Neural progenitor cell (in vitro differentiated cells): ENCODE results near the gene MT1H. TPM values are rescaled to one million over a fixed set of nuclear protein-coding genes. Genes with fewer than 3 reads are reported as not detected.
"Not testable (repeated sequence)": the region's sequence is repeated elsewhere in the genome, so short reads cannot be mapped to it uniquely, and the experiment has no call there.

ENCODE experiments used
- DNase-seq: peaks from one replicate; pipeline ENCODE4 v3.0.0-alpha.2; 2016; ENCODE audit warnings: low spot score
- H2AFZ ChIP-seq: fragments of 200-600 bp; sonication (generic); replicated peaks from 2 replicates; pipeline ENCODE4 v1.6.1; 2016; ENCODE audit warnings: antibody characterized with exemption
- H3F3A ChIP-seq: fragments of 200-600 bp; sonication (generic); 2 replicates; pipeline ENCODE4 v1.6.1; 2016; ENCODE audit warnings: antibody characterized with exemption, low read depth
- H3K27ac ChIP-seq: fragments of 200-600 bp; sonication (generic); 2 replicates; pipeline ENCODE4 v1.5.1; 2016; ENCODE audit warnings: mild to moderate bottlenecking
- H3K27me3 ChIP-seq: fragments of 200-600 bp; sonication (generic); 2 replicates; pipeline ENCODE4 v1.6.1; 2016; ENCODE audit warnings: mild to moderate bottlenecking, moderate library complexity
- H3K36me3 ChIP-seq: fragments of 200-600 bp; sonication (generic); 2 replicates; pipeline ENCODE4 v1.5.1; 2016
- H3K4me1 ChIP-seq: fragments of 200-600 bp; sonication (generic); 2 replicates; pipeline ENCODE4 v1.6.1; 2016; ENCODE audit warnings: mixed run types
- H3K4me2 ChIP-seq: fragments of 200-600 bp; sonication (generic); 2 replicates; pipeline ENCODE4 v1.6.1; 2016
- H3K4me3 ChIP-seq: fragments of 200-600 bp; sonication (generic); 2 replicates; pipeline ENCODE4 v1.5.1; 2016
- H3K79me2 ChIP-seq: fragments of 200-600 bp; sonication (generic); 2 replicates; pipeline ENCODE4 v1.6.1; 2016; ENCODE audit warnings: low read depth
- H3K9ac ChIP-seq: fragments of 200-600 bp; sonication (generic); 2 replicates; pipeline ENCODE4 v1.6.1; 2016
- H3K9me3 ChIP-seq: fragments of 200-600 bp; sonication (generic); 2 replicates; pipeline ENCODE4 v1.5.1; 2016; ENCODE audit warnings: low read depth
- H4K20me1 ChIP-seq: fragments of 200-600 bp; sonication (generic); 2 replicates; pipeline ENCODE4 v1.6.1; 2016; ENCODE audit warnings: low read depth
- H3K27ac Mint-ChIP-seq: 3 replicates; pipeline ENCODE4 v1.8.0; 2021; ENCODE audit warnings: mixed read lengths
- H3K27me3 Mint-ChIP-seq: 2 replicates; pipeline ENCODE4 v1.8.0; 2022; ENCODE audit warnings: low read depth, mild to moderate bottlenecking, inconsistent platforms, moderate library complexity, mixed read lengths; ENCODE audit not compliant: insufficient read depth
- H3K36me3 Mint-ChIP-seq: 3 replicates; pipeline ENCODE4 v1.8.0; 2021; ENCODE audit warnings: mixed read lengths
- H3K4me1 Mint-ChIP-seq: 3 replicates; pipeline ENCODE4 v1.8.0; 2021; ENCODE audit warnings: mixed read lengths
- H3K4me3 Mint-ChIP-seq: 3 replicates; pipeline ENCODE4 v1.8.0; 2021; ENCODE audit warnings: mild to moderate bottlenecking, moderate library complexity, mixed read lengths
- H3K9me3 Mint-ChIP-seq: 3 replicates; pipeline ENCODE4 v1.8.0; 2020; ENCODE audit warnings: mixed read lengths
- CTCF ChIP-seq: fragments of 200-600 bp; sonication (generic); IDR thresholded peaks from 2 replicates; pipeline ENCODE4 v1.5.1; 2017; ENCODE audit warnings: antibody characterized with exemption, mild to moderate bottlenecking
- EZH2 ChIP-seq: fragments of 200-600 bp; sonication (generic); IDR thresholded peaks from 2 replicates; pipeline ENCODE4 v1.6.1; 2017; ENCODE audit warnings: antibody characterized with exemption, mild to moderate bottlenecking, moderate library complexity
- EZH2phosphoT487 ChIP-seq: fragments of 200-600 bp; sonication (generic); IDR thresholded peaks from 2 replicates; pipeline ENCODE4 v1.6.1; 2017; ENCODE audit warnings: antibody characterized with exemption
- total RNA-seq: library from RNA; depleted of rRNA; stranded (reverse); fragments of >200 nt; gene quantifications from 2 replicates; pipeline ENCODE4 v1.2.3, GENCODE V29; 2015; ENCODE audit warnings: low replicate concordance

Gene MT1H
- total RNA-seq, 1 donor from 2014 or later: not detected

GRCh38 chr16:56662357-56663354, 7.0 kb upstream of the MT1H start:
- H3K36me3 ChIP-seq: no peaks in the 10 kb centered on the region
- H3F3A ChIP-seq: peaks cover 7% of the 10 kb centered on the region
- H3K27me3 ChIP-seq: peaks cover 100% of the 10 kb centered on the region
- H3K27ac ChIP-seq: no peak overlapping the region
- H2AFZ ChIP-seq: no peak overlapping the region
- peaks cover 88% of the 10 kb centered on the region for H3K27me3 Mint-ChIP-seq
- H3K4me1 Mint-ChIP-seq: peaks cover 11% of the 10 kb centered on the region
- H3K27ac Mint-ChIP-seq: no peak overlapping the region
- no peaks in the 10 kb centered on the region for H3K79me2 ChIP-seq
- H3K9me3 ChIP-seq: no peaks in the 10 kb centered on the region
- no peak overlapping the region for H3K9ac ChIP-seq
- H4K20me1 ChIP-seq: peaks cover 18% of the 10 kb centered on the region
- H3K4me1 ChIP-seq: peaks cover 10% of the 10 kb centered on the region
- H3K9me3 Mint-ChIP-seq: peaks cover 2% of the 10 kb centered on the region
- H3K4me3 Mint-ChIP-seq: peak overlapping the region; percentile 53
- no peaks in the 10 kb centered on the region for H3K36me3 Mint-ChIP-seq
- peak overlapping the region; percentile 34 for H3K4me3 ChIP-seq
- H3K4me2 ChIP-seq: peak overlapping the region; percentile 89
- no peak for TF ChIP-seq CTCF
- TF ChIP-seq EZH2phosphoT487: peak; percentile 91
- TF ChIP-seq EZH2: peak; percentile 88
- no peak for DNase-seq

GRCh38 chr16:56664506-56664905, 5.1 kb upstream of the MT1H start:
- no peak overlapping the region for H3K27ac Mint-ChIP-seq
- peaks cover 7% of the 10 kb centered on the region for H3K4me1 Mint-ChIP-seq
- H3K4me3 Mint-ChIP-seq: no peak overlapping the region
- no peak for DNase-seq
- H3K4me2 ChIP-seq: no peak overlapping the region
- H3K27me3 ChIP-seq: peaks cover 100% of the 10 kb centered on the region
- no peaks in the 10 kb centered on the region for H3K36me3 Mint-ChIP-seq
- no peak overlapping the region for H3K4me3 ChIP-seq
- no peaks in the 10 kb centered on the region for H3F3A ChIP-seq
- H2AFZ ChIP-seq: no peak overlapping the region
- no peaks in the 10 kb centered on the region for H3K79me2 ChIP-seq
- peaks cover 2% of the 10 kb centered on the region for H3K9me3 Mint-ChIP-seq
- H3K36me3 ChIP-seq: no peaks in the 10 kb centered on the region
- H3K27ac ChIP-seq: no peak overlapping the region
- H4K20me1 ChIP-seq: peaks cover 28% of the 10 kb centered on the region
- H3K9ac ChIP-seq: no peak overlapping the region
- H3K27me3 Mint-ChIP-seq: peaks cover 87% of the 10 kb centered on the region
- peaks cover 8% of the 10 kb centered on the region for H3K4me1 ChIP-seq
- TF ChIP-seq EZH2 (no peak), CTCF (no peak), EZH2phosphoT487 (no peak)
- no peaks in the 10 kb centered on the region for H3K9me3 ChIP-seq

- not testable (repeated sequence) for H3K27ac ChIP-seq, H3K79me2 ChIP-seq, H3F3A ChIP-seq, H3K4me1 Mint-ChIP-seq, H3K4me3 ChIP-seq, H3K9me3 ChIP-seq, H3K27ac Mint-ChIP-seq, DNase-seq, H3K36me3 Mint-ChIP-seq, H2AFZ ChIP-seq, H3K9ac ChIP-seq, H3K36me3 ChIP-seq, H3K4me2 ChIP-seq, H3K9me3 Mint-ChIP-seq, H3K4me3 Mint-ChIP-seq
- H3K27me3 ChIP-seq: peaks cover 100% of the 10 kb centered on the region
- H3K27me3 Mint-ChIP-seq: peaks cover 84% of the 10 kb centered on the region
- peaks cover 35% of the 10 kb centered on the region for H4K20me1 ChIP-seq
- H3K4me1 ChIP-seq: peaks cover 11% of the 10 kb centered on the region
Observed at GRCh38 chr16:56665286-56666261, 4.0 kb upstream of the MT1H start.
